ENCODE data around the gene REX1BD.

DNA sequence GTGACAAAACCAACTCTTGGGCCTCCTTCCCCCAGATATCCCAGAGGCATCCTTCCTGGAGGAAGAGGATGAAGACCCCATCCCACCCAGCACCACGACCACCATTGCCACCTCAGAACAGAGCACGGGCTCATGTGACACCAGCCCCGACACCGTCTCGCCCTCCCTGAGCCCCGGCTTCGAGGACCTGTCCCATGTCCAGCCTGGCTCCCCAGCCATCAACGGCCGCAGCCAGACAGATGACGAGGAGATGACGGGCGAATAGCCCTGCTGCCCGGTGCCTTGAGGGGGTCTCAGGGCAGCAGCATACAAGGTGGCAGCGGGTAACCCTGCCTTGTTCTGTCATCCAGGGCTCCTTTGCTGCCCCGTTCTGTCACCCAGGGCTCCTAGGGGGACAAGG, 20.2 kb upstream of the REX1BD start:
- no peak for TF ChIP-seq CTCF (IDR thresholded peaks at IDR 0.05)
- no peak for TF ChIP-seq EZH2 (IDR thresholded peaks at IDR 0.05; ENCODE audit: borderline replicate concordance, insufficient read depth, low read depth, low read length, poor library complexity, severe bottlenecking)

All from B cell (primary cell).